ENCODE results near the gene NDRG2. TPM values are rescaled to one million over a fixed set of nuclear protein-coding genes. Genes with fewer than 3 reads are reported as not detected.

Gene NDRG2
- total RNA-seq, 4 donors from 2014 or later: 269 to 433 (median 295) TPM

GRCh38 chr14:21066882-21067502 lies 42.1 kb upstream of the NDRG2 start:
- Histone ChIP-seq H3K27me3 (no peaks in the 10 kb centered on the region), H3K27ac (no peak overlapping the region), H3K4me3 (no peak overlapping the region), H3K4me1 (peaks cover 33% of the 10 kb centered on the region), H3K9me3 (no peaks in the 10 kb centered on the region), H3K36me3 (no peaks in the 10 kb centered on the region)
- no peak for TF ChIP-seq CTCF (IDR thresholded peaks at IDR 0.05)
- no peak for TF ChIP-seq POLR2AphosphoS5 (IDR thresholded peaks at IDR 0.05)
- no peak for TF ChIP-seq POLR2A (IDR thresholded peaks at IDR 0.05)
- TF ChIP-seq EP300 (IDR thresholded peaks at IDR 0.05): no peak
- no peak for DNase-seq (ENCODE audit: low spot score in 2 of 2)
- WGBS: 65% methylated on average over 7 of the region's 7 CpGs

- peaks cover 3% of the 10 kb centered on the region for H3K4me1 ChIP-seq
- TF ChIP-seq CTCF (IDR thresholded peaks at IDR 0.05): no peak
- no peak for TF ChIP-seq POLR2A (IDR thresholded peaks at IDR 0.05)
- TF ChIP-seq EP300 (IDR thresholded peaks at IDR 0.05): no peak
- no peak for TF ChIP-seq POLR2AphosphoS5 (IDR thresholded peaks at IDR 0.05)
- no peaks in the 10 kb centered on the region for H3K9me3 ChIP-seq
- no peaks in the 10 kb centered on the region for H3K36me3 ChIP-seq
- H3K27ac ChIP-seq: no peak overlapping the region
- no peak for DNase-seq (ENCODE audit: low spot score in 2 of 2)
- no peaks in the 10 kb centered on the region for H3K27me3 ChIP-seq
- WGBS: 50% methylated on average over 3 of the region's 3 CpGs
- no peak overlapping the region for H3K4me3 ChIP-seq
Observed at GRCh38 chr14:21063479-21063878, 38.6 kb upstream of the NDRG2 start.

GRCh38 chr14:21061347-21061668 lies 36.4 kb upstream of the NDRG2 start:
- Histone ChIP-seq H3K9me3 (no peaks in the 10 kb centered on the region), H3K27me3 (no peaks in the 10 kb centered on the region), H3K27ac (no peak overlapping the region), H3K36me3 (no peaks in the 10 kb centered on the region), H3K4me1 (peaks cover 3% of the 10 kb centered on the region), H3K4me3 (no peak overlapping the region)
- 90% methylated on average over 3 of the region's 3 CpGs for WGBS
- DNase-seq (ENCODE audit: low spot score in 2 of 2): no peak
- no peak for TF ChIP-seq CTCF (IDR thresholded peaks at IDR 0.05)
- TF ChIP-seq POLR2AphosphoS5 (IDR thresholded peaks at IDR 0.05): no peak
- no peak for TF ChIP-seq EP300 (IDR thresholded peaks at IDR 0.05)
- no peak for TF ChIP-seq POLR2A (IDR thresholded peaks at IDR 0.05)

- Histone ChIP-seq H3K9me3 (no peaks in the 10 kb centered on the region), H3K27me3 (no peaks in the 10 kb centered on the region), H3K4me1 (peaks cover 3% of the 10 kb centered on the region), H3K36me3 (no peaks in the 10 kb centered on the region), H3K4me3 (no peak overlapping the region), H3K27ac (no peak overlapping the region)
- no peak for DNase-seq (ENCODE audit: low spot score in 2 of 2)
- WGBS: 79% methylated on average over 13 of the region's 13 CpGs
- no peak for TF ChIP-seq POLR2AphosphoS5 (IDR thresholded peaks at IDR 0.05)
- TF ChIP-seq CTCF (IDR thresholded peaks at IDR 0.05): no peak
- TF ChIP-seq POLR2A (IDR thresholded peaks at IDR 0.05): no peak
- TF ChIP-seq EP300 (IDR thresholded peaks at IDR 0.05): no peak
Observed at GRCh38 chr14:21060614-21061346, 35.9 kb upstream of the NDRG2 start.

- TF ChIP-seq CTCF (IDR thresholded peaks at IDR 0.05): no peak
- TF ChIP-seq EP300 (IDR thresholded peaks at IDR 0.05): no peak
- no peak for TF ChIP-seq POLR2AphosphoS5 (IDR thresholded peaks at IDR 0.05)
- no peak for TF ChIP-seq POLR2A (IDR thresholded peaks at IDR 0.05)
- Histone ChIP-seq H3K36me3 (no peaks in the 10 kb centered on the region), H3K9me3 (no peaks in the 10 kb centered on the region), H3K4me1 (peaks cover 3% of the 10 kb centered on the region), H3K27me3 (no peaks in the 10 kb centered on the region), H3K4me3 (no peak overlapping the region), H3K27ac (no peak overlapping the region)
- WGBS: 66% methylated on average over 8 of the region's 8 CpGs
- DNase-seq (ENCODE audit: low spot score in 2 of 2): no peak
Observed at GRCh38 chr14:21059842-21060613, 35.2 kb upstream of the NDRG2 start.
